ENCODE measurements around the gene ZFR2. TPM values are rescaled to one million over a fixed set of nuclear protein-coding genes. Genes with fewer than 3 reads are reported as not detected.

The ZFR2 gene
- total RNA-seq (2021; fragmentation: NEBNext Ultra II Directional; extraction: Animal tissue kit (Norgen Biotek cat#: 25700)): not detected
- long read RNA-seq: 0 reads

DNA sequence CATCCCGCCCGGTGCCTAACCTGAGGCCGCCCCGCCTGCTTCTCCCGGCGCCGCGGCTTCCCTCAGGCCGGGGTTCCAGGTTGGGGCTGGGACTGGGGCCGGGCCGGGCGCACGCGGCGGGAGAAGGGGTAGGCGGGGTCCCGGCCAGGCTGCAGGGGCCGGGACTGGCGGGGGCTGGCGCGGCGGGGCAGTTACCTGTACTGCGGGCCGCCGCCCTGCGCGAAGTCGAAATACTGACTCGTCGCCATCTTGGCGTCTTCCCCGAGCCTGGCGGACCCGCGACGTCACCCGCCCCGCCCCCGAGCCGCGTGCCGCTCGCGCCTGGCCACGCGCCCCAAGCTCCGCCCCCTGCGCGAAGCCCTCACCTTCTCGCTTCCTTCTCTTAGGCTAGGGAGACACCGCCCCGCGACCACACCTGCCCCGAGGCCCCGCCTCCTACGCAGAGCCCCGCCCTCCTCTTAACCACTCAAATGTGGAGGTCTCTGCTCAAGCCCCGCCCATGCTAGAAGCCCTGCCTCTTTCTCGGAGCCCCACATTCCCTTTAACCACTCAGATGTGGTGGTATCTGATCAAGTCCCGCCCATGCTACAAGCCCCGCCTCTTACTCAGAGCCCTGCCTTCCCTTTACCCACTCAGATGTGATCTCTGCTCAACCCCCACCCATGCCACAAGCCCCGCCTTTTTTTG, at the start of gene ZFR2:
Gene ZFR2 (minus strand): TSS at position 269 of the 687 bp plus-strand sequence. CDS start 21 bp downstream, at position 248.
- H3K27ac Mint-ChIP-seq: no peak within 1 kb of the TSS

DNA sequence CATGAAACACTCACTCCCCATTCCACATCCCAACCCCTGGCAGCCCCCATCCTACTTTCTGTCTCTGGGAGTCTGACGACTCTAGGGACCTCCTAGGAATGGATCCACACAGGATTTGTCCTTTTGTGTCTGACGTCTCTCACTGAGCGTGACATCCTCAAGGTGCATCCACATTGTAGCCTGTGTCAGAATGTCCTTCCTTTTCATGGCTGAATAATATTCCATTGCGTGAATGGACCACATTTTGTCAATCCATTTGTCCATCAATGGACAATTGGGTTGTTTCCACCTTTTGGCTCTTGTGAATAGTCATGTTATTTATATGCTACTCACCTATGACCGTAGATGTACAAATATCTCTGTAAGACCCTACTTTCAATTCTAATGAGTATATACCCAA, 47.2 kb upstream of the ZFR2 start:
- Mint-ChIP-seq H3K36me3 (ENCODE audit: low read depth) (peaks cover 4% of the 10 kb centered on the region), H3K4me1 (ENCODE audit: low read depth) (no peaks in the 10 kb centered on the region), H3K9me3 (peaks cover 9% of the 10 kb centered on the region), H3K27ac (no peak overlapping the region), H3K27me3 (ENCODE audit: insufficient read depth) (peaks cover 11% of the 10 kb centered on the region), H3K4me3 (no peak overlapping the region)
- TF ChIP-seq, protein P1, sequence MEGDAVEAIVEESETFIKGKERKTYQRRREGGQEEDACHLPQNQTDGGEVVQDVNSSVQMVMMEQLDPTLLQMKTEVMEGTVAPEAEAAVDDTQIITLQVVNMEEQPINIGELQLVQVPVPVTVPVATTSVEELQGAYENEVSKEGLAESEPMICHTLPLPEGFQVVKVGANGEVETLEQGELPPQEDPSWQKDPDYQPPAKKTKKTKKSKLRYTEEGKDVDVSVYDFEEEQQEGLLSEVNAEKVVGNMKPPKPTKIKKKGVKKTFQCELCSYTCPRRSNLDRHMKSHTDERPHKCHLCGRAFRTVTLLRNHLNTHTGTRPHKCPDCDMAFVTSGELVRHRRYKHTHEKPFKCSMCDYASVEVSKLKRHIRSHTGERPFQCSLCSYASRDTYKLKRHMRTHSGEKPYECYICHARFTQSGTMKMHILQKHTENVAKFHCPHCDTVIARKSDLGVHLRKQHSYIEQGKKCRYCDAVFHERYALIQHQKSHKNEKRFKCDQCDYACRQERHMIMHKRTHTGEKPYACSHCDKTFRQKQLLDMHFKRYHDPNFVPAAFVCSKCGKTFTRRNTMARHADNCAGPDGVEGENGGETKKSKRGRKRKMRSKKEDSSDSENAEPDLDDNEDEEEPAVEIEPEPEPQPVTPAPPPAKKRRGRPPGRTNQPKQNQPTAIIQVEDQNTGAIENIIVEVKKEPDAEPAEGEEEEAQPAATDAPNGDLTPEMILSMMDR (IDR thresholded peaks at IDR 0.05): no peak
- no peak for DNase-seq

More for the DNA sequence above, at the start of gene ZFR2:
- Mint-ChIP-seq H3K4me3 (no peak within 1 kb of the TSS), H3K27me3 (ENCODE audit: insufficient read depth) (peaks cover 27% of the 10 kb centered on the region), H3K9me3 (no peaks in the 10 kb centered on the region), H3K4me1 (ENCODE audit: low read depth) (no peaks in the 10 kb centered on the region), H3K36me3 (ENCODE audit: low read depth) (no peaks in the 10 kb centered on the region)
- TF ChIP-seq, protein P1 (IDR thresholded peaks at IDR 0.05): no peak
- no peak for DNase-seq

DNA sequence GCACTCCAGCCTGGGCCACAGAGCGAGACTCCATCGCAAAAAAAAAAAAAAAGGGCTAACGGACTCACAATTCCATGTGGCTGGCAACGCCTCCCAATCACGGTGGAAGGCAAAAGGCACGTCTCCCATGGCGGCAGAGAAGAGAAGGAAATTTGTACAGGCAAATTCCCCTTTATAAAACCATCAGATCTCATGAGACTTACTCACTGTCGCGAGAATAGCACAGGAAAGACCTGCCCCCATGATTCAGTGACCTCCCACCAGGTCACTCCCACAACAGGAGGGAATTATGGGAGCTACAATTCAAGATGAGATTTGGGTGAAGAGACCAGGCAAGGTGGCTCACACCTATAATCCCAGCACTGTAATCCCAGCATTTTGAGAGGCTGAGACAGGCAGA, 45.4 kb upstream of the ZFR2 start:
- H3K4me1 Mint-ChIP-seq (ENCODE audit: low read depth): no peaks in the 10 kb centered on the region
- no peak overlapping the region for H3K4me3 Mint-ChIP-seq
- TF ChIP-seq, protein P1 (IDR thresholded peaks at IDR 0.05): no peak
- H3K9me3 Mint-ChIP-seq: peaks cover 16% of the 10 kb centered on the region
- peaks cover 6% of the 10 kb centered on the region for H3K27me3 Mint-ChIP-seq (ENCODE audit: insufficient read depth)
- H3K27ac Mint-ChIP-seq: no peak overlapping the region
- peaks cover 4% of the 10 kb centered on the region for H3K36me3 Mint-ChIP-seq (ENCODE audit: low read depth)
- DNase-seq: no peak

DNA sequence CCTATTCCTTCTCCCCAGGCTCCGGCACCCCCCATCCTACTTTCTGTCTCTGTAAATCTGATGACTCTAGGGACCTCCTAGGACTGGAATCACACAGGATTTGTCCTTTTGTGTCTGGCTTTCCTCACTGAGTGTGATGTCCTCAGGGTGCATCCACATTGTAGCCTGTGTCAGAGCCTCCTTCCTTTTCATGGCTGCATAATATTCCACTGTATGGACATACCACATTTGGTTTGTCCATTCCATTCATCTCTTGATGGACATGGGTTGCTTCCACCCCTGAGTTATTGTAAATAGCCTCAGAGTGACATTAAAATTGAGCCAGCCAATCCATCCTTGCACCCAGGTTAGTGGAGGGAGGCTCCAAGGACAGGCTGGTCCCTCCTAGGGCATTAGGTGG, 41.3 kb upstream of the ZFR2 start:
- Mint-ChIP-seq H3K4me1 (ENCODE audit: low read depth) (no peaks in the 10 kb centered on the region), H3K27me3 (ENCODE audit: insufficient read depth) (peaks cover 9% of the 10 kb centered on the region), H3K36me3 (ENCODE audit: low read depth) (no peaks in the 10 kb centered on the region), H3K4me3 (no peak overlapping the region), H3K27ac (no peak overlapping the region), H3K9me3 (peaks cover 14% of the 10 kb centered on the region)
- TF ChIP-seq, protein P1 (IDR thresholded peaks at IDR 0.05): no peak
- no peak for DNase-seq

DNA sequence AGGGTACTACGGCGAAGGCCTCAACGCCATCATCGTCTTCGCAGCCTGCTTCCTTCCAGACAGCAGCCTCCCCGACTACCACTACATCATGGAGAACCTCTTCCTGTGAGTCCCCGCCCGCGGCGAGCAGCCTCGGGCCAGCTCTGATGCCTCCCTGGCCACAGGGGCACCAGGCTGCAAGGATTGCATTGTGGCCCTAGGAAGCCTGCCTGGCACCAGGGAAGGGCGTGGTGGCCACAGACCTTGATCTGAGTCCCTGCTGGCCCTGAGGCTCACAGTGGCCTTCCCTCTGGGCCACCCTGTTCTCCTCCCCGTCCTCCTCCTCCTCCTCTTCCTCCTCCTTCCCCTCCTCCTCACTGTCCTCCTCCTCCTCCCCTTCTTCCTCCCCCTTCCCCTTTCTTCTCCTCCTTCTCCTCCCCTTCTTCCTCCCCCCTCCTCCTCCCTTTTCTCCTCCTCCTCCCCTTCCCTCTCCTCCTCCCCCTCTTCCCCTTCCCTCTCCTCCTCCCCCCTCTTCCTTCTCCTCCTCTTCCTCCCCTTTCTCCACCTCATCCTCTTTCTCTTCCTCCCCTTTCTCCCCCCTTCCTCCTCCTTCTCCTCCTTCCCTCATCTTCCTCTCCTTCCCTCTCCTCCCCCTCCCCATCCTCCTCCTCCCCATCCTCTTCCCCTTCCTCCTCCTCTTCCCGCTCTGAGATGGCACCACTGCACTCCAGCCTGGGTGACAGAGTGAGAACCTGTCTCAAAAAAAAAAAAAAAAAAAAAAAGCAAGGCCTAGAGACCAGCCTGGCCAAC, 39.6 kb upstream of the ZFR2 start:
- H3K4me3 Mint-ChIP-seq: no peak overlapping the region
- H3K27me3 Mint-ChIP-seq (ENCODE audit: insufficient read depth): peaks cover 17% of the 10 kb centered on the region
- H3K27ac Mint-ChIP-seq: no peak overlapping the region
- H3K4me1 Mint-ChIP-seq (ENCODE audit: low read depth): no peaks in the 10 kb centered on the region
- TF ChIP-seq, protein P1 (IDR thresholded peaks at IDR 0.05): no peak
- peaks cover 14% of the 10 kb centered on the region for H3K9me3 Mint-ChIP-seq
- no peaks in the 10 kb centered on the region for H3K36me3 Mint-ChIP-seq (ENCODE audit: low read depth)
- no peak for DNase-seq
